Natural killer cell (primary cell): ENCODE measurements around the gene MRGPRG. TPM values are rescaled to one million over a fixed set of nuclear protein-coding genes. Genes with fewer than 3 reads are reported as not detected.
A peak's percentile ranks its signal among the peaks of the same experiment; 100 is the strongest.

Experiments
- ATAC-seq, 3 donors: fragments of 150-1000 bp in 2 of 3; fragments of 200-7000 bp in 1 of 3; cut with Tn5 transposase; 1 replicate in 1 of 3; 2 replicates in 2 of 3; pipeline ENCODE4 v1.10.0; 2021; ENCODE audit warnings: mild to moderate bottlenecking in 2 of 3, moderate library complexity in 2 of 3
- DNase-seq, 2 donors: peaks; one replicate each; pipeline versions ENCODE4 v3.0.0 to v3.0.0-alpha.2; 2013 to 2021; ENCODE audit warnings: mixed read lengths in 1 of 2
- H3K27ac ChIP-seq: one replicate; pipeline ENCODE4 v1.5.1; 2013; ENCODE audit warnings: mild to moderate bottlenecking, low read length
- H3K27me3 ChIP-seq: one replicate; pipeline ENCODE4 v1.6.1; 2013; ENCODE audit warnings: low read length; ENCODE audit not compliant: control insufficient read depth, insufficient read depth
- H3K36me3 ChIP-seq: one replicate; pipeline ENCODE4 v1.6.1; 2013; ENCODE audit warnings: low read length; ENCODE audit not compliant: control insufficient read depth, insufficient read depth
- H3K4me1 ChIP-seq: one replicate; pipeline ENCODE4 v1.6.1; 2013; ENCODE audit warnings: low read length; ENCODE audit not compliant: control insufficient read depth, insufficient read depth
- H3K4me3 ChIP-seq: one replicate; pipeline ENCODE4 v1.5.1; 2013; ENCODE audit warnings: low read length
- H3K9me3 ChIP-seq: one replicate; pipeline ENCODE4 v1.6.1; 2013; ENCODE audit warnings: low read length; ENCODE audit not compliant: control insufficient read depth, insufficient read depth
- H3K27ac Mint-ChIP-seq, 2 donors: one replicate each; pipeline ENCODE4 v1.8.0; 2022; ENCODE audit warnings: mild to moderate bottlenecking in 2 of 2, mixed read lengths in 2 of 2, moderate library complexity in 1 of 2
- H3K27me3 Mint-ChIP-seq, 2 donors: one replicate each; pipeline ENCODE4 v1.8.0; 2022; ENCODE audit warnings: low read depth in 2 of 2, mixed read lengths in 2 of 2
- H3K36me3 Mint-ChIP-seq: one replicate; pipeline ENCODE4 v1.8.0; 2022; ENCODE audit warnings: mixed read lengths
- H3K4me1 Mint-ChIP-seq, 2 donors: one replicate each; pipeline ENCODE4 v1.8.0; 2022; ENCODE audit warnings: mixed read lengths in 2 of 2
- H3K4me3 Mint-ChIP-seq: one replicate; pipeline ENCODE4 v1.8.0; 2022; ENCODE audit warnings: mild to moderate bottlenecking, moderate library complexity, mixed read lengths
- H3K9me3 Mint-ChIP-seq, 2 donors: one replicate each; pipeline ENCODE4 v1.8.0; 2022; ENCODE audit warnings: mixed read lengths in 2 of 2
- CTCF ChIP-seq: fragments of 200-600 bp; IDR thresholded peaks from one replicate; pipeline ENCODE4 v1.8.0; 2022; ENCODE audit warnings: antibody characterized with exemption
- WGBS: methylation state at CpG from one replicate; pipeline ENCODE4 v1.1.7; 2013; ENCODE audit warnings: missing lambda C conversion rate; ENCODE audit not compliant: insufficient coverage; 5-methylcytosine and 5-hydroxymethylcytosine counted together
- intact Hi-C: fragments of 100-400 bp; cut with micrococcal nuclease; formaldehyde crosslinking; loops from one replicate; pipeline ENCODE4 v1.14.2; 2022
- total RNA-seq, 4 donors: library from RNA; stranded (reverse); fragments of 120-200 nt in 1 of 4; gene quantifications; one replicate each; pipeline versions ENCODE4 v1.2.3 to v1.2.4, GENCODE V29; 2013 to 2022

Gene MRGPRG
- total RNA-seq, 3 donors from 2014 or later (not counting 1 experiment from before 2014, with no cell fraction given) = not detected

- ATAC-seq (peak; percentile 50 to 78 (median 69)), DNase-seq (peak; percentile 28 to 37)
- Histone ChIP-seq H3K36me3 (no peaks in the 10 kb centered on the region), H3K4me1 (peaks cover 56% of the 10 kb centered on the region), H3K27me3 (peaks cover 28% of the 10 kb centered on the region), H3K4me3 (no peak overlapping the region), H3K27ac (peak overlapping the region; percentile 15), H3K9me3 (no peaks in the 10 kb centered on the region)
- peaks cover 0 to 14% of the 10 kb centered on the region in 2 donors for H3K27me3 Mint-ChIP-seq
- WGBS = 53% methylated on average over 16 of the region's 16 CpGs
- peak overlapping the region; percentile 75 for H3K4me3 Mint-ChIP-seq
- no peaks in the 10 kb centered on the region for H3K9me3 Mint-ChIP-seq
- no peak overlapping the region for H3K27ac Mint-ChIP-seq
- H3K4me1 Mint-ChIP-seq = peaks cover 15 to 19% of the 10 kb centered on the region in 2 donors
- intact Hi-C loops = loop anchor here (5.0 kb wide), 2 partner anchors 38 to 218 kb away; partner anchors contain the start of gene OSBPL5
- no peaks in the 10 kb centered on the region for H3K36me3 Mint-ChIP-seq
- TF ChIP-seq CTCF = no peak
Measured at GRCh38 chr11:3205261-3206155, 13.1 kb downstream of the MRGPRG start.

GRCh38 chr11:3204141-3205015 is 14.2 kb downstream of the MRGPRG start:
- intact Hi-C loops = loop anchor here (5.0 kb wide), 2 partner anchors 37 to 217 kb away; partner anchors contain the start of gene OSBPL5
- Histone ChIP-seq H3K36me3 (no peaks in the 10 kb centered on the region), H3K27ac (no peak overlapping the region), H3K4me1 (peaks cover 56% of the 10 kb centered on the region), H3K9me3 (no peaks in the 10 kb centered on the region), H3K27me3 (peaks cover 31% of the 10 kb centered on the region), H3K4me3 (no peak overlapping the region)
- Mint-ChIP-seq H3K27me3 (peaks cover 0 to 19% of the 10 kb centered on the region in 2 donors), H3K4me1 (peaks cover 15 to 19% of the 10 kb centered on the region in 2 donors), H3K27ac (no peak overlapping the region), H3K4me3 (peak overlapping the region; percentile 75), H3K36me3 (no peaks in the 10 kb centered on the region), H3K9me3 (no peaks in the 10 kb centered on the region)
- no peak for TF ChIP-seq CTCF
- no peak for DNase-seq
- ATAC-seq = no peak
- 87% methylated on average over 24 of the region's 24 CpGs for WGBS

- no peak for TF ChIP-seq CTCF
- Histone ChIP-seq H3K27me3 (peaks cover 31% of the 10 kb centered on the region), H3K36me3 (no peaks in the 10 kb centered on the region), H3K4me1 (peaks cover 56% of the 10 kb centered on the region), H3K4me3 (no peak overlapping the region), H3K9me3 (no peaks in the 10 kb centered on the region), H3K27ac (no peak overlapping the region)
- H3K9me3 Mint-ChIP-seq = no peaks in the 10 kb centered on the region
- DNase-seq (no peak), ATAC-seq (no peak)
- intact Hi-C loops = no loop called here
- 9% methylated on average over 50 of the region's 51 CpGs for WGBS
- peaks cover 15 to 19% of the 10 kb centered on the region in 2 donors for H3K4me1 Mint-ChIP-seq
- H3K27me3 Mint-ChIP-seq = peaks cover 0 to 21% of the 10 kb centered on the region in 2 donors
- H3K27ac Mint-ChIP-seq = no peak overlapping the region
- H3K36me3 Mint-ChIP-seq = no peaks in the 10 kb centered on the region
- H3K4me3 Mint-ChIP-seq = peak overlapping the region; percentile 9
Measured at GRCh38 chr11:3203221-3204043, 15.2 kb downstream of the MRGPRG start.
